Middle frontal gyrus (tissue), 1 donor: Measurements from ENCODE around the gene PARP8.

Source experiments
- DNase-seq: peaks from one replicate; pipeline ENCODE4 v3.0.0-alpha.2; 2015; ENCODE audit warnings: low spot score; ENCODE audit errors: extremely low spot score

PARP8 gene

DNA sequence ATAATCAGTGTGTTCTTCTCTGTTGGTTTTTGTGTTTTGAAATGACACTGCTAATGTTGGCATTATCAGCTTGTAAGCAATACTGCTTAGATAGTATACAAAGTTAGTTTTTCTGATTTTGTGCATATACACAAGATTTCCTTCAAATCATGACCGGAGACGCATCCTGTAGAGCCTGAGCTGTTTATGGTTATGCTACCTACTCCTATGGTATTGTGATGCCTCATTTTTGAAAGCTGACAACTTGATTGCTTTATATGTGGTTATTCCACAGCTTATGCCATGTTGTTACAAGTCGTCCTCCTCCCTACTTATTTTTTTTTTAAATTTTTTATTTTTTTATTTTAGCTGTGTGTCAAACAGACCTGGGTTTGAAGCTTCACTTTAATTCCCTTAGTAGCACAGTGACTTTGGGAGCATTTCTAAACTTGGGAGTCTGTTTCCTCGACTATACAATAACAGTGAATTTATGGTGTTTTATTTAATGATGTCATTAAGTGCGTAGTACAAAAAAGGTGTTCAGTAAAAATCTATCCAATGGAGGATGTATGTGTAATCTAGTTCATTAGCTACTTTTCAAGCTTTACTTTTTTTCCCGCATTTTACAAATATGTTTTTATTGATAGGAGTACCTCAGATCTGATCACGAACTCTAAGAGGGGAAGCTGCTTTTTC, 59.5 kb downstream of the PARP8 start:
- no peak for DNase-seq

DNA sequence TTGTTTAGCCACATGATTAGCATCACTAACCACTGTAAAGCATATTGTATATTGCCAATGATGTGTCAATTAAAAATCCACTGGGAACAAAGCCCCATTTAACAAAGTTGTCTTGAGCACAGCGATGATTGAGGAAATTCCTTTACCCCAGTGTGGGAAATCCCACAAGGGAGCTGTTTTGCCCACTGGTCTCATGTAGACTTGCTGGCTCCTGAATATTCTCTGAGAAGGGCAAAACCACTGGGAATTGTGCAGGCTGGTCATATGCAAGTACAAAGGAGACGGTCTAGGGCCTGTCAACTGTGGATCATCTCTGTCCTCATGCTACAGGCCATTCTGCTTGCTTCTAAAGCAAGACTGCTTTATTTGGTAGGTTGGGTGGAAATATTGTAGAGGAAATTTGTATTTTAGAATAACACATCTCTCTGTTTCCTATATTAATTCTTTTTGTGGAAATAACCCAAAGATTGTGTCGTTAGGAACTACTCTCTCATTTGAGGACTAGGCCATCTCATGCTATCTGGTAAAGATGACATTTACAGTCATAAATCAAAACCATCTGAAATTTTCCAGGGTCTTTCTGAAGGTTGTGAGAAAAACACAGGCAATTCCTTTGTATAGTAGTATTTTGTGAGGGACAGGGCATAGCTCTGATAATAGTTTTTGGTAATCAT, 60.2 kb downstream of the PARP8 start:
- no peak for DNase-seq

DNA sequence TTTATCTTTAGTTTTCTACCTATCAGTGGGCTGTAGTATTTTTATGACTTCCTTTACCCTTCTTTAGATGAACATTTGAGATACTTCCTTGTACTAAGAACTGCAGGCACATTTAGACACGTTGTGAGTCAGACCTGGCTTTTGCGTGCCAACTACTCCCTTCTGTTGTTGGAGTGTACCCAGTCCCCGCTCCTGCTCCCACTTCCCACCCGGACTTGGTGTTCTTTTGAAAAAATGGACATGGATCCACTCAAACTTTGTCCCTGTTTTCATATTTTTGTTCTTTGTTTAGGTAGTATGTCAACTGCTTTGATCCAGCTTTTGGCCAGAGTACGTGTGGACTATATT, 60.7 kb downstream of the PARP8 start:
- DNase-seq, result peak; percentile 60

DNA sequence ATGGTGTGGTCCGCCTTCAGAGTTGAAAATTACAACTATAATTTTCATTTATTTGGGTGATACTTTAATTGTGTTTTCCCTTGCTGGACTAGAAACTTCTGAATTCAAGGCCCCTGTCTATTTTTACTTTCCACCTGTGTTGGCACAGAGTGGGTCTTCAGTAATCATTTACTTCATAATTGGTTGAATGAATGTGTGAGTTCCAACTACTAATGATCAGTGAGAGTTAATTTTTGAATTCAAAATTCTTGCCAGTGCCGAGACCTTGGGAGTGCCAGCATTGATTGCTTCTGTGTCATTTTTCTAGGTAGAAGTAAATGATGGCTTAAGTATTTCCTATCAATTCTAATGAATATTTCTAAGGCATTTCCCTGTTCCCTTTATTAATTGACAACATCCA, 61.4 kb downstream of the PARP8 start:
- no peak for DNase-seq

DNA sequence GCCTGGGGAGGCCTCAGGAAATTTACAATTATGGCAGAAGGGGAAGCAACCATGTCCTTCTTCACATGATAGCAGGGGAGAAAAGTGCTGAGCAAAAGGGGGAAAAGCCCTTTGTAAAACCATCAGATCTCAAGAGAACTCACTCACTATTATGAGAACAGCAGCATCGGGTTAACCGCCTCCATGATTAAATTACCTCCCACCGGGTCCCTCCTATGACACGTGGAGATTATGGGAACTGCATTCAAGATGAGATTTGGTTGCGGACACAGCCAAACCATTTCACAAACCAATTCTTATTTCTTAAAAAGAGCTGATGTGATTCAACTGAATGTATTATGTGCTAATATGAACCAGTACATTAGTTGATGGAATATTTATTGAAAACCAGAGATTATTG, 63.9 kb downstream of the PARP8 start:
- DNase-seq, result no peak

DNA sequence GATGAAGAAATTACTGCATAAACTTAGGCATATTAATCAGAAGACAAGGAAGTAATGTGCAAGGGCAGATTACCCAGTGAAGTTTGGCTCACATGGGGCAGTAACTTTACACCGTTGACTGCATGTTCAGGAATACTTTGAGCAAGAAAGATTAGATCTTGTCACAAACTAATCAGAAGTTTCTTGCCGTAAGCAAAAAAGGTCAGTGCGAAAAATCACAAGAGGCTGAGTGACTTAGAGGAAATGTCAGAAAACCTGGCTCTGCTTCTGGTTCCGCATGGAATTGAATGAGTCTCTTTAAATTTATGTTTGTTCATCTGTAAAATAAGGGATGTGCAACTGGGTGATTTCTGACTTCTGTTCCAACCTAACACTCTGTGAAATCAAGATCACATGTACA, 64.4 kb downstream of the PARP8 start:
- no peak for DNase-seq

DNA sequence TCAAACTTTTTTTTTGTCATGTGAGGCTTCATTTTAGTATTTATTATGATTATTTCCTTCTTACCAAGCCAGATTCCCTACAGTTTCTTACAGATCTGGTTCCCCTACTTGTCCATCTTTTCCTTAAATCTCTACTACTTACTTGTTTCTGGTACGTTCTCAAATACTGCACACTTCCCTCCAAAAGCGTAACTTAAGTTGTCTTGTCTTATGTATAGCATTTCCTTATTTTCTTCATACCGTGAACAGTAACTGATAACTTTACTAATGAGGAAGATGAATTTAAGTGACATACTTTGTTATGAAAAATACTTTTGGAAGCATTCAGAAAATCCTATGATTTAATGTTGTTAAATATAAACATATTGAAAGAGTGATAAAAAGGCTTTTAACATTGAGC, 67.3 kb downstream of the PARP8 start:
- no peak for DNase-seq

DNA sequence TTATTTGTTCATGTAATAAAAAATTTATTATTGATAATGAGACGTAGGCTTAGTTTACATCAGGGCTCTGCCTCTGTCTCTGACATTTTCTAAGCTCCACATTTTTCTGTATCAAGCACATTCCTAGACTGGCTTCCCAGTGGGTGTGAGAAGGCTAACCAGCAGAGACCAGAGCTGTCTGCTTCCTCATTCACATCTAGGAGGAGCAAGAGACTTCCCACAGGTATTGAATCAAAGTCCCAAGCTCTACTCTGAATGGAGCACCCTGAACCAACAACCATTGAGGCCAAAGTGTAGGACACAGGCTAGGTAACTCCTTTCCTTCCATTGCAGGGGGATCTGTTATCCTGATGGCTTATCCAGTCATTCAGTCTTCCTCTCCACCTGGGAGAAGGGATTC, 72.4 kb downstream of the PARP8 start:
- DNase-seq, result no peak

DNA sequence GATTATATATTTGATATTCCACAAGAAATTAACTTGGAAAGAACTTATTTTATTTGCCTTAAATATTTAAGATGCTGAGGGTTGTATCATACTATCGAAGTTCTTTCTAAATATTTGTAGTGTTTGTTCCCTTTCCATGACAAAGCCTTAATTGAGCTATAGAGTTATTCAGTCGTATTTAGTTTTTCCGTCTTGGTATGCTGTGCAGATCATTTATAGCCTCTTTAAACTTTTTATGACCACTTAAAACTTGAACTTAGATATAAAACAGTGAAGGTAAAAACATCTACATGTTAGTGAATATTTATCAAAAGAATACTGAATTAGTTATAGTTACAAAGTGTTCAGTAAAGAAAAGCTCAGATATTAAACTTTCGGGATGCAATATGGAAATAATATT, 74.4 kb downstream of the PARP8 start:
- no peak for DNase-seq

DNA sequence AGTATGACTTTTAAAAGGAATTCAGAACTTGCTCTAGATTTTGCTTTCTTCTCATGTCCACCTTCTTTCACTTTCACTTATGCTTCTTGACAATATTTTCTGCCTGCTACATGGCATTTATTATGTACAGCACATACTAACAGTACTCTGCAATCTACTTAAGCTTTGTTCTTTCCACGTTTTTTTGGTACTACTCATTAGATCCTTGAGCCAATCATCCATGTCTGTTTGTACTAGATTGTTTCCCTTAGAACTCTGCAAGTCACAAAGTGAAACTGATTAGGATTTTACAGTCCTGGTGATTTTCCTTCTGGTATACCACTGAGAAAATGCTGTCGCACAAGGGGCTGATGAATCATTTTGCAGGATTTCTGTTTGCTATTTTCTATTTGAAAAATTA, 78.3 kb downstream of the PARP8 start:
- no peak for DNase-seq

DNA sequence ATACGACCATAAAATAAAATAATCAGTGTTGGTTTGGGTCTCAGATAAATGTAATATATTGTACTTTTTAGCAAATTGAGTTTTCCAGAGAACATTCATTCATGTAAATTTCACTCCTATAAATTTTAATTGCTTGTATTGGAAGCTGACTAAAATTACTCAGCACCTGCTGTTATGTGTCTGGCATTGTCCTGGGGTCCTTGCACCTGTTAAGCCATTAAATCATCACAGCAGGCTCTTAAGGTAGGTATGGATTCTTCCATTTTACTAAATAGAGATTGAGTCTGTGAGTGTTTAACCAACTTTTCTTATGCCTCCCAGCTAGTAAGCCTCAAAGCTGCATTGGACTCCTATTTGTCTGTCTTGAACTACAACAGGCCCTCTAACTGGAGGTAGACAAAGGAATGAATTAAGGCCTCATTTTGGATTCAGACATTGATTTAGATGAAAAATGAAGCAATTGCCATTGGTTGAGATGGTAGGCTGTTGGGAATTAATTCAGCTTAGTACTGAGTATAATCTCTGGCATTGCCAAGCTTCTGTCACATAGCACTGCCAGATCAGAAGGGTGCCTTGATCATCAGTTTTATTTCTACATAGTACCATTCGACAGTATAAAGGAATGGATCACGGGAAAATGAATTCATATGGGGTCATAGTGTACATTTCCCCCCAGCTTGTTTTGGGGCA, 78.9 kb downstream of the PARP8 start:
- no peak for DNase-seq

DNA sequence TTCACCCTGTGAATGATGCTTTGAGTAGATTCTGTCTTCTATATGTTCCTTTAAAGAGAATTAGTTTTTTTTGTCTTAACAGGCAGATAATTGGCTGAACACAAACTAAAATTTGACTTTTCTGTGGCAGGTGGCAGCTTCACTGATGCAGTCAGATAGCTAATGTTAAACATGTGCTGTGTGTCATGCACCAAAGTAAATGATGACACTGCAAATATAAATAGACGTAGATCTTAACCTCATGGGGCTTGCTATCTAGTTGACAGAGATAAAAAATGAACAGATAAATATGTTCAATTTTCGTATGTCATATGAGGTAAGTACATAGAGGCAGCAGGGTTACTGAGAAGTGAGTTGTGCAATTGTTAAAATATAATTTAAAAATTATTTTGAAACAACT, 82.7 kb downstream of the PARP8 start:
- no peak for DNase-seq

DNA sequence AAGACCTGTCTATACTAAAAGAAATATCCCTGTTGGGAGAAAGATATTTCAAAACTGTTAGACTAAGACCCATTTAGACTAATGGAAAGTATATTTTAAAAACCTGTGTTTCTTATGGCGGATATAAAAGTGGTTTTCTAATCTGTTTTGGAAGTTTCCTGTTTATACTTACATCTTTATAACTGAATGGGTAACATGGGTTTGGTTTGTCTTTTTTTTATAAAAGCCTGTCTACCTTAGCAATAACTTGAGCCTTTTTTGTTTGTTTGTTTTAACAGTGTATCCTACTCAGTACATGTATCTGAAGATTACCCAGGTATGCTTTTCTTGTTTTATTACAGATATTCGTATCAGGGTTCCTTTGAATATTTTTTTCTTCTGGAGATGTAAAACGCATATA, 83.4 kb downstream of the PARP8 start:
- DNase-seq, result no peak

DNA sequence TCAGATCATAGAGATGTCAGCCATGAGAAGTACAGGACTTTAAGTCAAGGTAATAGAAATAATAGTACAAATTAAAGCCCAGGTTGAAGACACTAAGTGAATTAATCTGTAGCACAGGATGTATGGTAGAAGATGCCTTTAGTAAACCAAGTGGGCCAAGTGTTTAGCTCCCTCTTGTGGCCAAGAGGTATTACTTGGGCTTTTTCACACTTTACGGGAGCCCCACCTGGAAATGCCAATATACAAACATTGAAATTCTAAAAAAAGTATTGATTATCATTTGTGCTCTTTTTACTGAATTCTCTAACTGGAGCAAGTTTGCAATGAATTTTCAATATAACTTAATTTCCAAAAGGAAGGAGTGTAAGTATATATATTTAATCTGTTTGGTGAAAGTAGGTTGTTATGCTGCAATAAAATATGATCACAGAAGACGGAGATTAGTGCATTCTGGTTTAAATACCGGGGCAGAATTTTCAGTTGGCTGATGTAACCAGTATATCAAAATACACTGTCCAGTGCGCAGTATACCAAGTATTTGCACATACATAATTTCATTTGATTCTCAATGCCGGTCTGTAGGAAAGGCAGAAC, 84.7 kb downstream of the PARP8 start:
- DNase-seq, result no peak

DNA sequence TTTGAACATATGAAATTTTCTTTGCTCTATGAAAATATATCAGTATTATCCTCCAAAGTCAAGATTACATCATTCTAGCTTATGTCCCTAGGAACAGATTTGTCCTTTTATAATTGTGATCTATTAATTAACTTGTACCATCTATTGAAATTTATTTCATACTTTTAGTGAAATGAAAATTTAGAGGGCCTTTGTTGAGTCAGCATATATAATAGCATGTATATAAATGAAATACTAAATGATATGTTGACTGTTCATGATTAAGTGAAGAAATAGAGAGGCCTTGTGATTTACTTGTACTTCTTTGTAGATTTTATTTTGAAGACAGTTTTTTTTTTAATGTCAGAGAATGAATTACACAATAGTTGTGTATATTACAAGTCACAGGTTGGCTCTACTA, 86.4 kb downstream of the PARP8 start:
- DNase-seq, result no peak

DNA sequence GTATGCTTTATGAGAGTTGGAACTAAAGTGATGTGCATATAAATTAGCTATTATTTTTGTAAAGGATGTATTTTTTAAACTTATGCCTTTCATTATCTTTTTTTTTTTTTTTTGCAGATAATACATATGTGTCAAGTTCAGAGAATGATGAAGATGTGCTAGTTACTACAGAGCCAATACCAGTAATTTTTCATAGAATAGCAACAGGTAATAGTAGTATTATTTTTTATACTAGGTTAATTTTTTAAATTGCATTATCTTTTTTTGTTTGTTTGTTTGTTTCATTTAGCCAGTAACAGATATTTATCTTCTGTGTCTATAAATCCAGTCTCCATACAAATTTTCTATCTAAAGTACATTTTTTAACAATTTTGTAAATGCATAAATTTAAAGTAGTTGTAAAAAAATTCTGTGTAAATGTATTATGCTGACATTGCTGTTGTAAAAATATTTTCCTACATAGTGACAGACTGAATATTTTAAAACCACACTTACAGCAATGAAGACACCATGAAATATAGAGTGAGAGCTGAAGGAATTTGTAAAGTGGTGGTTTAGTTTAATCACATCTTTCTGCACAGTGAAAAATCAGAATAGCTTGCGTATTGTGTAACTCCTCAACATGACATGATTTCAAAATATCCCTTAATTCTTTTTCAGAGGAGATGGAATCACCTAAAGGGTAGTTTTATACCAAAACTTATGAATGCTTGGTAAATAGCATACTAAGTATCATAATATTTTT, 93.3 kb downstream of the PARP8 start:
- no peak for DNase-seq

DNA sequence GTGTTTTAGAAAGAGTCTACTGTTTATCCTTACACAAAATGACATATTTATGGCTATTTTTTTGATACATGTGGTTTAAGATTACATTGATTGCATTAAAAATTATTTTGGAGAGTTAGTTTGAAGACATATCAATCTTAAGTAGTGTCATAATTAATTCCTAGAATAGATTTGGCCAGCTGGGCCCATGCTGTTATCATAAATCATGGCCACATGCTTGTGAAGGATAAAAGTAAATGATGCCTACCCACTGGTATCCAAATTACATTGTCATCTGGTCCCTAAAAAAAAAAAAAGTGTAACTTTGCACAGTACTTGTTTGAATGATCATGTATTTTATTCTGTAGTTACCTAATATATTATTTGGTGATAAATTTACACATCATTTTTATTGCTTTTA, 96.9 kb downstream of the PARP8 start:
- DNase-seq, result no peak

DNA sequence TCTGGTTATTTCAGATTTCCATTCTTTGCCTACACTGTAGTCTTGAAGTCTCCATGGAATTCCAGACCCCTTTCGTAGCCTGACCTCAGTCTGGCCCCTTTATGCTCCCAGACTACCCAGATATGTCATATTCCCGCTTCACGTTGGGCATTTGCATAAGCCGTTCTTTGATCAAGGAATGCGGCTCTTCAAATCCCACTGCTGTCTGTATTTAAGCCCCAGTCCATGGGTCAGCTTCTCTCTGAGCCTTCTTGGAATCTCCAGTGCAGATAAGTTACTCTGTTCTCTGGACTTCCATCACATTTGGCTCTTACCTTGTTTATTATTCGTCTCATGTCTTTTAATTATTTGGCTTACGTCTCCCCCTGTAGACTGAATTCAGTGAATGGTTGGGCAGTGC, 97.4 kb downstream of the PARP8 start:
- no peak for DNase-seq

DNA sequence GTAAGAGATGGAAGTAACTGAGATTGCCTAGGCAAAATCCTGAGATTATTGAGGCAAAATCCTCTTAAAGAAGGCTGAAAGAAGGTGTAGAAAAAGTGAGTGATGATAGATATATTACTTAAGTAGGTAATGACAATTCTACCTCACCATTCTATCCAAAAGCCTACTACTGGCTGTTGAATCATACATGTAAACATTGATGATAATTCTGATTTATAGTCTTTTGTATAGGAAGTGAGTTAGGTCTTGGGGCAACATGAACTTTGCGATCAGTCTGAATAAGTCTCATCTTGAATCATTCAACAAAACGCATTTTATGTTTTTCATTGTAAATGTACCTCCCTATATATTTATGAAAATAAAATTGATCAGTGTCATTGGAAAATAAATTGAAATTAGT, 99.6 kb downstream of the PARP8 start:
- DNase-seq, result no peak

DNA sequence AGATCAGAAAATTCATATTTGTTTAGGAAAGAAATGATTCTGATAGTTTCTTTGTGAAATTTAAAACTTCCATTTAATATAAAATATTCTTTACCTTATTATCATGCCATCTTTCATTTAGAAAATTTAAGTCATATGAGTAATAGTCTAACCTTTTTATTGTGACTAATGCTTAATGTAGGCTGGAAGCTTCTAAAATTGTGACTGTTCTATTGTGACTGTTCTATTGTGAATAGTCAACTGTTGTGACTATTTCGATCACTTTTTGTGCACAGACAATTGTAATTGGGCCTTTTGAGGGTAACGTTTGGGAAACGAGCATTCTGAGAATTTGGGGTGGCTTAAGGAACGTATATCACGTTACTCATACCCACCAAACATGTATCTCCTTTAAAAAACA, 100.0 kb downstream of the PARP8 start:
- no peak for DNase-seq

DNA sequence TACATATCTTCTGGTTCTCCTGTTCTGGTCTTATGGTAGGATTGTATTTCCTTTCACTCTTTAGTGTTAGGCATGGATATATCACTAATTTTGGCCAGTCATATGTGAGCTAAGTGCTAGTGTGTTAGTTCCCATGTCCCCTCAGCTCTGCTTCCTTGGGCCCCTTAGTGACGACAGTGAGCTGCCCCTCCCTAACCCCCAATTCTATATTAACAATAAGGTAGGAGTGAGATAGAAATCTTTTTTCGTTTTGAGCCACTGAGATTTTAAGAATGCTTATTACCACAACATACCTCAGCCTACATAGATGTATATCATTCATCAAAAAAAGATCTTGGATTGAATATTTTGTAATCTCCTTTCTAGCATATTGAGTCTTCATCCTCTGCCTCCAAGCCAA, 100.5 kb downstream of the PARP8 start:
- no peak for DNase-seq

DNA sequence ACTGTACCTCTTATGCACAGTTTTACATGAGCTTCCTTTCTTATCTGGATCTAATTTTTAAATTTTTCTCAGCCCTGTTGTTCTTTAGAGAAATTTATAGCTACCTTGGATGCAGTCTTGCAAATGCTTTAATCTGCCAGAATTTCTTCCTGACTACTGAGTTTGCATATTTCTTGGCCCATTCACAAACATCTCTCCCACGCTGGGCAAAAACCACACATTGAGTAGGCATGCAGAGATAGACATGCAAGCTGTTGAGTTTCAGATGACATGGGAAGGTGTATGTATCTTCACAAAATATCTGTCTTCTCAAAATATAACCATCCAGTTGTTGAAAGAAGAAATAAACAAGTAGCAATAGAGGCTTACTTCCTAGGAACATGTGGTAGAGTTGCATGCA, 101.2 kb downstream of the PARP8 start:
- peak; percentile 43 for DNase-seq
